AG04450 (cell line): Measurements from ENCODE around the gene MORF4L1. TPM values are rescaled to one million over a fixed set of nuclear protein-coding genes. Genes with fewer than 3 reads are reported as not detected.

ENCODE experiments used
- CTCF ChIA-PET: fragments of 300-600, 350-600 bp; formaldehyde crosslinking; extraction: SDS; loops from one replicate; lab custom pipeline; 2022; ENCODE audit warnings: antibody characterized with exemption, inconsistent platforms; lab: Charles Lee
- POLR2A ChIA-PET: fragments of 350-600 bp; formaldehyde crosslinking; extraction: SDS; loops from one replicate; lab custom pipeline; 2021; ENCODE audit warnings: antibody characterized with exemption, inconsistent platforms; lab: Yijun Ruan, JAX
- DNase-seq: peaks from one replicate; pipeline ENCODE4 v3.0.0-alpha.2; 2011; ENCODE audit warnings: low read depth, low spot score
- H3K27ac ChIP-seq: one replicate; pipeline ENCODE4 v1.5.1; 2012; ENCODE audit warnings: low read depth, low read length, control low read depth
- H3K27me3 ChIP-seq: one replicate; pipeline ENCODE4 v1.6.0; 2012; ENCODE audit warnings: low read length; ENCODE audit not compliant: control insufficient read depth, insufficient read depth
- H3K4me3 ChIP-seq: 2 replicates; pipeline ENCODE4 v1.5.1; 2011; ENCODE audit warnings: mild to moderate bottlenecking, low read depth, low read length, control low read depth
- H3K9me3 ChIP-seq: 2 replicates; pipeline ENCODE4 v1.5.1; 2012; ENCODE audit warnings: low read length; ENCODE audit not compliant: control insufficient read depth, insufficient read depth
- CTCF ChIP-seq: IDR thresholded peaks from 2 replicates; pipeline ENCODE4 v1.5.1; 2011; ENCODE audit warnings: low read depth, low read length, control low read depth, inconsistent platforms
- polyA plus RNA-seq: library from polyadenylated mRNA; depleted of rRNA; stranded (reverse); fragments of >200 nt; gene quantifications from 2 replicates; pipeline ENCODE4 v1.2.3, GENCODE V29; 2011

MORF4L1 gene
- polyA plus RNA-seq, 1 experiment = 426 TPM

- H3K27me3 ChIP-seq = no peaks in the 10 kb centered on the region
- ChIA-PET POLR2A (interaction anchor here (1.3 to 1.4 kb wide), 2 partner anchors 27 to 32 kb away, joined by 3 read pairs; partner anchors contain the start of gene MORF4L1), CTCF (interaction anchor here (0.7 to 1.8 kb wide), 3 partner anchors 10 to 466 kb away, joined by 3 to 14 read pairs (median 10); no protein-coding TSS in a partner anchor)
- H3K4me3 ChIP-seq = no peak overlapping the region
- no peak overlapping the region for H3K27ac ChIP-seq
- TF ChIP-seq CTCF = no peak
- no peaks in the 10 kb centered on the region for H3K9me3 ChIP-seq
- DNase-seq = no peak
Measured at GRCh38 chr15:78904599-78905358, 32.1 kb downstream of the MORF4L1 start.

GRCh38 chr15:78906316-78906620 lies 33.6 kb downstream of the MORF4L1 start:
- Histone ChIP-seq H3K27me3 (no peaks in the 10 kb centered on the region), H3K4me3 (no peak overlapping the region), H3K27ac (peak overlapping the region; percentile 90), H3K9me3 (no peaks in the 10 kb centered on the region)
- ChIA-PET POLR2A (interaction anchor here (0.5 to 1.4 kb wide), 4 partner anchors 25 to 82 kb away, joined by 3 to 6 read pairs (median 6); partner anchors contain the start of gene MORF4L1), CTCF (interaction anchor here (0.9 to 1.6 kb wide), 6 partner anchors 9 to 278 kb away, joined by 3 to 9 read pairs (median 3); partner anchors contain the start of gene ADAMTS7)
- TF ChIP-seq CTCF = no peak
- DNase-seq = peak; percentile 27

GRCh38 chr15:78907577-78907976 lies 34.9 kb downstream of the MORF4L1 start:
- Histone ChIP-seq H3K27ac (no peak overlapping the region), H3K9me3 (no peaks in the 10 kb centered on the region), H3K27me3 (no peaks in the 10 kb centered on the region), H3K4me3 (no peak overlapping the region)
- ChIA-PET POLR2A (interaction anchor here (1.0 kb wide), 1 partner anchor 34 kb away, joined by 3 read pairs; no protein-coding TSS in a partner anchor), CTCF (interaction anchor here (0.9 to 4.7 kb wide), 9 partner anchors 9 to 276 kb away, joined by 3 to 33 read pairs (median 3); no protein-coding TSS in a partner anchor)
- peak; percentile 32 for TF ChIP-seq CTCF
- DNase-seq = no peak

GRCh38 chr15:78909160-78909695 lies 36.5 kb downstream of the MORF4L1 start:
- Histone ChIP-seq H3K9me3 (no peaks in the 10 kb centered on the region), H3K4me3 (no peak overlapping the region), H3K27me3 (no peaks in the 10 kb centered on the region), H3K27ac (no peak overlapping the region)
- no peak for TF ChIP-seq CTCF
- DNase-seq = no peak
- ChIA-PET CTCF (interaction anchor here (0.6 to 4.7 kb wide), 11 partner anchors 13 to 275 kb away, joined by 3 to 33 read pairs (median 3); partner anchors contain the start of gene ADAMTS7), POLR2A (interaction anchor here (0.6 kb wide), 1 partner anchor 1798 kb away, joined by 3 read pairs; no protein-coding TSS in a partner anchor)
